NCI-H2171 treated with DMSO at 0.1 percent for 48 hours (cell line): ENCODE results near the gene SSC5D.
A peak's percentile ranks its signal among the peaks of the same experiment; 100 is the strongest.
"Not testable (repeated sequence)": the region's sequence is repeated elsewhere in the genome, so short reads cannot be mapped to it uniquely, and the experiment has no call there.

Source experiments
- DNase-seq: peaks from one replicate; lab custom pipeline; 2025; lab: John Stamatoyannopoulos, UW

SSC5D gene

DNA sequence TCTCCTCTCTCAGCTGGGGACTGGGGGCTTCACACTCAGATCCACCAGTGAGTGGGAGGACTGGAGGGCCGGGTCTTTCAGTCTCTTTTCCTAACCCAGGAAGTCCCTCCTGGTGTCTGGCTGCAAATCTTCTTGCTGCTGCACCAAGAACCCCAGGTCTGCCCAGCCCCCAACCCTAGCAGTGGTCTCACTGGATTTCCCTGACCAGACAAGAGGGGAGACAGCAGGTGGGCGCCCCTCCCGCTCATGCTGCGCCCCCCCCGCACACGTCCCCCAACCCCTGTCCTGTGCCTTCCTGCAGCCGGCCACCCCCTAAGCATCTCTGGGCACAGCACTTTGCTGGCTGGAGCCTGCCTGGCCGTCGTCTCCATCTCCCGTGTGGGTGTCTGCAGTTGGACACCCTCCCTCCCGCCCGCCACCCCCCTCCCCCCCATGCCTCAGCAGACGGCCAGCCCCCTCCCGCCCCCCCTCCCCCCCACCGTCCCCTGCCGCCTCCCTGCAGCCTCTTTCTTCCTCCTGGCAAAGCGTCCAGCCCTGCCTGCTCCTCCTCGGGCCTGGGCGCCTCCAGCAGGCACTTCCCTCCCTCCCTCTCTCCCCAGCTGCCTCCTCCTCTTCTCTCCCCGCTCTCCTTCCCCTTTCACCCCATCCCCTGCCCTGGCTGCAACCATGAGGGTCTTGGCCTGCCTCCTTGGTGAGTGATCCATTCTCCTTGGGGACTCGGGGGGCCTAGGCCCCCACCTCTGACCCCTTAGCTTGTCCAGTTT lies at the start of gene SSC5D:
Gene SSC5D (plus strand): TSS at position 513 of the 764 bp plus-strand sequence. CDS start 154 bp downstream, at position 667.
- DNase-seq = peak; percentile 38

DNA sequence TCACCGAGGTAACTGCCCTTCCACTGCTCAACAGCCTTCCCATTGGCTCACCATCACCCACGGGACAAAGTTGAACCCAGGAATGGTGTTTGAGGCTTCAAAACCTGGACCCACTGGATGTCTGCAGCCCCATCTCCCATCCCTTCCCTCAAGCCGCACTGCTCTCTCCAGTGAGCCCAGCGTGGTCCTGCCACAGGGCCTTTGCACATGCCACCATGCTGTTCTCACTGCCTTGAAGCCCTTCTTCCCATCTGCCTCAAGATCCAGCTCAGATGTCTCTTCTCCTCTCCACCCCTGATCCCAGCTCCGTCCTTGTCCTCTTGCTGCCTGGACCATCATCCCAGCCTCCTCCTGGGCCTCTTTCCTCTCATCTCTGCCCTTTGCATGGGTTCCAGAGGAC lies 49.2 kb upstream of the SSC5D start:
- no peak for DNase-seq

DNA sequence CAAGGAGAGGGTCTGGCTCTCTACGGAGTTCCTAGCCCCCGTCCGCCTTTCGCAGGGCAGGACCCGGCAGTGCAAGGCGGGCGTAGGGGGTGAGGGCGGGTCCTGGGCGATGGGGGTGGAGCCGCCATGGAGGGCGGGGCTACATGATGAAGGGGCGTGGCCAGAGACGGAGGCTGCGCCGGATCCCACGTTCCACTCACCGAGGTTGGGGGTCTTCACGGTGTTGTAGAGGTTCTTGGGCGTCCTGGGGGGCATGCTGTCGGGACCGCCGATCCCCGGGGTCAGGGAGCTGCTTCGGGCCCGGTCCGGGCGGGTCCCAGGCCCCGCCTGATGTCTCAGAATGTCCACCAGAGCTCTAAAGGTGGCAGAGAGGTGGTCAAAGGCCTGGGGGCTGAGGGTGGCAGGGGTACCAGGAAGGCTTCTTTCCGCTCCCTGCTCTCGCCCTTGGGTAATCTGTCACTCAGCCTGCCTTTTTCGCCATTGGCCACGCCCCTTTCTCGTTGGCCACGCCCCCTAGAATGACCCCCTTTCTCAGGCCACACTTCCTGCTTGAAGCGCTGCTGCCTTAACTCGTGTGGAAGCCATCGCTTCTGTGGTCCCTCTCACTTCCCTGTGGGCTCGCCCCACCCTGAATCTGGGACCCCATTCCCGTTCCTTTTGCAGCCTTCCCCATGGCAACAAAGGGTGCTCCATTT lies 47.7 kb upstream of the SSC5D start:
- no peak for DNase-seq

DNA sequence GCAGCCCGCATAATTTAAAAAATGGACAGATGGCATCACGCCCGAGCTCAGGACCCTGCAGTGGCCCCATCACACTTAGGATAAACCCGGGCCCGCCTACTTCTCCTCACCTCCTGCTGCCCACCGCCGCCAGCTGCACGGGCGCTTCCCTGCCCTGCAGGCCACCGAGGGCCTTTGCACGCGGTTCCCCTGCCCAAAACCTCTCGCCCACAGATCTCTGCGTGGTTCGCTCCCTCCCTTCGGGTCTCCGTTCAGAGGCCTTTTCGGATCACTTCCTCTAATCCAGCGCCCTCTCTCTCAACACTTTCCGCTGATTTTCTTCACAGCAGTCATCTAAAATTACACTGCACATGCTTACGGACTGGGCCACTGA lies 46.9 kb upstream of the SSC5D start:
- DNase-seq = no peak

DNA sequence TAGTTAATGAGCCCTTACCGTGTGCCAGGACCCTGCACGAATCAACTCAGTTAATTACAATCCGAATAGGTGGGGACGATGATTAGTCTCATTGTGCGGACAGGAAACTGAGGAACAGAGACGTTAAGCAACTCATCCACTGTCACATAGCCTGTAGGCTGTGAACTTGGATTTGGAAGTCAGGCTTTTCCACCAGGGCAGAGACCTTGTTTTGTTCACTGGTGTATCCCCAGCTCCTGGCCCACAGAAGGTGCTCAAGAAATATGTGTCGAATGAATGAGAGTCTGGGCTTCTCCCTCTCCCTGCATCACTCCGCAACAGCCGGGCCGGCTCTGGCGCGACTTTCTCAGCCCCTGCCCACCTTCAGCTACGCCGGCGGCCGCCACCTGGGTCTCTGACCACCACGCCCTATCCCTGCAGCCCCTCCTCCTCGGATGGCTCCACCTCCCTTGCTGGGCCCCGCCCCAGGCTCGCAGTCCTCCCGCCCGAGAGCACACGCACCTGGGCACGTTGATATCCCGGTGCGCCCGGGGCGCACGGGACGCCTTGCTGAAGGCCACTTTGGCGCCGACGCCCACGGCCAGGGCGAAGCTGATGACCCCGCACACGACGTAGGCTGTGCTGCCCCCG lies 46.4 kb upstream of the SSC5D start:
- peak; percentile 56 for DNase-seq

DNA sequence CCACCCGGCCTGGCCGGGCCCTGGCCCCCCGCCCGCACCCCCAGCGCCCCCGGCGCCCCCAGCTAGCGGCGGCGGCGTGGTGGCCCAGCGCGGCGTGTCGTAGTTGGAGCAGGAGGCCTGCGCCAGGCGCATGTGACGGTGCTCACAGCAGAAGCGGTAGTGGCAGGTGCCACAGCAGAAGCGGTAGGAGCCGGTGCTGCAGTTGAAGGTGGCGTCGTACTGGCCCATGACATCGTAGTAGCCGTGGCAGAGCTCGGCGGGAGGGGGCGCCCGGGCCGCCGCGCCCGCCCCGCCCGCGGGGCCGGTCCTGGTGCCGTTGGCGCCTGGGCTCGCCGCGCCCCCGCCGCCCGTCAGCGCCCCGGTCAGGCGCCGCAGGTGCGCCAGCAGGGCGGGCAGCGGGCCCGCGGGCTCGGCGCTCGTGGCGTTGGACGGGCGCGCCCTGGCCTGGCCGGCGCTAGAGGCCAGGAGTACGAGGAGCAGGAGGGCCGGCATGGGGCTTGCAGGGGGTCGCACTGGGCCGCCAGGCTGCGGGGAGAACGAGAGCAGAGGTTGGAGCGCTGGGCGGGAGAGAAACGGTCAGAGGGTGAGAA lies 45.8 kb upstream of the SSC5D start:
- DNase-seq = peak; percentile 53

DNA sequence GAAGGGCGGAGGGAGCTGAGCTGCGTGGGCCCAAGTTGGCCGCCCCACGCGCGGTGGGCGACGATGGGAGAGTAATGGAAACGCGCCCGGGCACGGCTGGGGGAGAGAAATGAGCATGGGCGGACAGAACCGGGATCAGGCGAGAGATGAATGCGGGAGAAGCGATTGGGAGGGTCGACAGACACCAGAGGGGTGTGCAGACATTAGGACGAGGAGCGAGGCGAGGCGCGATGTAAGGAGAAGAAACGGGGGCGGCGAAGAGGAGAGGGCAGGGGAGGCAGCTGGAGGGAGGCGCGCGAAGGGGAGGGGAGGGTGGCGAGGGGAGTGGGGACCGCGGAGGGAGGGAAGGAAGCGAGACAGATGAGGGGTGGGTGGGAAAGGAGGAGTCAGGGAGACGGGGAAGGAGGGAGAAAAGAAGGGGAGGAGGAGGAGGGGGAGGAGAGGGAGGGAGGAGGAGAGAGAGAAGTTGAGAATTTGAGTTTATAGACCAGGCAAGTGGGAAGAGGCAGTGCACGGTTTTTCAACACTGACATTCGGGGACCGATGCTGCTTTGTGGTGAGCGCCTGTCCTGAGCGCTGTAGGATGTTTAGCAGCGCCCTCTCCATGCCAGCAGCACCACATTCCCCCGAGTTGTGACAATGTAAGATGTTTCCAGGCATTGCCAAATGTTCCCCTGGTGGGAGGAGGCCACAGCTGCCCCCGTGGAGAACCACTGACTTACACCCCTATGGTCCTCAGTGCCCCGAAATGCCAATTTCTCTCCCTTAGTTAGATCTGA lies 45.0 kb upstream of the SSC5D start, which contains the start of gene SHISA7:
Gene SHISA7 (minus strand): TSS at position 256 of the 779 bp plus-strand sequence. CDS start 437 bp downstream, outside the sequence.
- peak; percentile 28 for DNase-seq

DNA sequence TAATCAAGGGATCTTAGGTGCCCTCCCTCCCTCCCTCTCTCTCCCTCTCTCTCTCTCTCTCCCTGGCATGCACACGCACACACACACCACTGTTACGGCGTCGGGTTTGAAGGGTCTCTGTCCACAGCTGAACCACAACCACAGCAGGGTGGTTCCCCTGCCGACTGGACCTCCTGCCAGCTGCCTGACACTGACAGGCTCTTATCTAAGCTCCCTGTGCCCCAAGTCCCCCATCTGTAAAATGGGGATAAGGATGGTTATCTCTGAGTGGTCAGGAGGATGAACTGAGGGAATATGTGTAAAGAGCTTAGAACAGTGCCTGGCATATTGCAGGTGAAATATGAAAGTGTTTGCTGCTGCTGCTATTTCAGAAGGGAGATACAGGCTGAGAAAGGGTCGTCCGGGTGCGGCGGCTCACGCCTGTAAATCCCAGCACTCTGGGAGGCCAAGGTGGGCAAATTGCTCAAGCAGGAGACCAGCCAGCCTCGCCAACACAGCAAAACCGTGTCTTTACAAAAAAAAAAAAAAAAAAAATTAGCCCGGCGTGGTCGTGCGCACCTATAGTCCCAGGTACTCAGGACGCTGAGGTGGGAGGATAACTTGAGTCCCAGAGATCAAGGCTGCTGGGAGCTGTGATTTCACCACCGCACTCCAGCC lies 44.3 kb upstream of the SSC5D start:
- DNase-seq = no peak

DNA sequence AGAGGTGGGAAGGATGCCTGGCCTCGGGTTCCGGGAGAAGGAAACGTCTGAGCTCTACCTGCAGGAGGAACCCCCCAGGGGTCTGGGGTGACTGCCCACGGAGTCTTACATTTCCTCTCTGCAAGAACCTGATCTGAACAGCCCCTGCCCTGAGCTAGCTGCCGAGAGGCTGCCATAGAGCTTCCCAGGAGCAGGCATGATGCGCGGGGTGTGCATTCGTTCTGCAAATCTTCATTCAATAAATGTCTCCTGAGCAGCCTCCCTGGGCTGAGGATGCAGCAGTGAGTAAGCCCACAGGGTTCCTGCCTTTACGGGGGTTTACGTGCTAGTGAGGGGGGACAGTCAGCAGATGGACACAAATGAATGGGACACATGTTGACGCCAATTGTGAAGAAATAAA lies 43.6 kb upstream of the SSC5D start:
- DNase-seq = no peak

DNA sequence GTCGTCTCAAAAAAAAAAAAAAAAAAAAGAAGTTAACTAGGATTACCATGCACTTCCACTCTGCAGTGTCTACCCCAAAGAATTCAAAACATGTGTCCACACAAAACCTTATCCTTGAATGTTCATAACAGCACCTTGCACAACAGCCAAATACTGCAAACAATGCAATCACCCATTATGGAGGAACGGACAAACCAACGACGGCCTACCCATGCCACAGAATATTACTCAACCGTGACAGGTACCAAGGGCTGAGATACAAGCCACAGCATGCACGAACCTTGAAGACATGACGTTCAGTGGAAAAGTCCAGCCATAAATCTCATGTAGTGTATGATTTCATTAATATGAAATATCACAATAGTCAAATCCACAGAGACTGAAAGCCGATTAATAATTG lies 42.2 kb upstream of the SSC5D start:
- DNase-seq = no peak

DNA sequence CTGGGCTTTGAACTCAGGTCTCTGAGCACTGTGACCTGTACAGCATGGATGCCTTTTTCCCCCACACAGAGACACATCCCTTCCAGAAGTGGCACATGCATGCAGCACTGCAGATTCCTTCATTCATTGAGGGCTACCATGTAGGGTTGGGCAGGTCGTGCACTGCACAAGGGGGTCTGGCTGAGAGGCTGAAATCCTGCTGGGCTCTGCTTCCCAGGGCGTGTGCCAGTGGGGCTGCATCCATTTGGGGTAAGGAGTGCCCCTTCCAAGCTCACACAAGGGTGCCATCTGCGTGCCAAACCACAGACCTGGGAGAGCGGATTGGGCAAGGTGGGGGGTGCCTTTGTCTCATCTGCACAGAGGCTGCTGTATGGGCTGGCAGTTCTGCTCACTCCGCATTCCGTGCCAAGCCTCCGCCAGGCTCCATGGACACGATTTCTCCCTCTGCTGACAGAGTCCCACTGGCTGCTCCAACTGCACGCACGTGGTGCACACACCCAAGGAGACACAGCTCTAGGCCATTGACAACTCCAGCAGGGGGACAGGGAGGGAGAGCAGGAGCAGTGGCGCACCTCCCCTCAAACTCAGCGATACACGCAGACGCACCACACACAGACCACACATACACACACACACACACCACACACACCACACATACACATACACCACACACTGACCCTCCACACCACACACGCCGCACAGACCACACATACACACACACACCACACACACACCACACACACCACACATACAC lies 40.6 kb upstream of the SSC5D start:
- peak; percentile 80 for DNase-seq

DNA sequence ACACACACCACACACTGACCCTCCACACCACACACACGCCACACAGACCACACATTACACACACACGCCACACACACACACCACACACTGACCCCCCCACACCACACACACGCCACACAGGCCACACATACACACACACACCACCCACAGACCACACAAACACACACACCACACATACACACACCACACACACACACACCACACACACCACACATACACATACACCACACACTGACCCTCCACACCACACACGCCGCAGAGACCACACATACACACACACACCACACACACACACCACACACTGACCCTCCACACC lies 40.1 kb upstream of the SSC5D start:
- DNase-seq = not testable (repeated sequence)

DNA sequence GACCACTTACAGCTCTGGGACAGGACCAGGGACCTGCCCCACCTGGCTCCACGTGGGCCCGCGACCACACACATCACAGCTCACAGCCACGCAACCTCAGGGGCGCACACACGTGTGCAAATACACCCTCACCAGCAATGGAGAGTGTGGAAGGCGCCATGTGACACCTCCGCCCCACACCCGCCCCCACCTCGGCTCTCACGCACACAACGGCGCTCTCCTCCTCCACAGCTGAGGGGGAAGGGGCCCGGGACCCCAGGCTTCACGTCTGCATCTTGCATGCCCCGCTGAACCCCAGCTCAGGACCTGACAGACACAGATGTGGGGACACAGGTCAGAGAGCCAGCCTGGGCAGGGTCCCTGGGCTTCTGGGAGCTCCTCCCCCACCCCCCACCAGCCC lies 38.8 kb upstream of the SSC5D start:
- DNase-seq = no peak

DNA sequence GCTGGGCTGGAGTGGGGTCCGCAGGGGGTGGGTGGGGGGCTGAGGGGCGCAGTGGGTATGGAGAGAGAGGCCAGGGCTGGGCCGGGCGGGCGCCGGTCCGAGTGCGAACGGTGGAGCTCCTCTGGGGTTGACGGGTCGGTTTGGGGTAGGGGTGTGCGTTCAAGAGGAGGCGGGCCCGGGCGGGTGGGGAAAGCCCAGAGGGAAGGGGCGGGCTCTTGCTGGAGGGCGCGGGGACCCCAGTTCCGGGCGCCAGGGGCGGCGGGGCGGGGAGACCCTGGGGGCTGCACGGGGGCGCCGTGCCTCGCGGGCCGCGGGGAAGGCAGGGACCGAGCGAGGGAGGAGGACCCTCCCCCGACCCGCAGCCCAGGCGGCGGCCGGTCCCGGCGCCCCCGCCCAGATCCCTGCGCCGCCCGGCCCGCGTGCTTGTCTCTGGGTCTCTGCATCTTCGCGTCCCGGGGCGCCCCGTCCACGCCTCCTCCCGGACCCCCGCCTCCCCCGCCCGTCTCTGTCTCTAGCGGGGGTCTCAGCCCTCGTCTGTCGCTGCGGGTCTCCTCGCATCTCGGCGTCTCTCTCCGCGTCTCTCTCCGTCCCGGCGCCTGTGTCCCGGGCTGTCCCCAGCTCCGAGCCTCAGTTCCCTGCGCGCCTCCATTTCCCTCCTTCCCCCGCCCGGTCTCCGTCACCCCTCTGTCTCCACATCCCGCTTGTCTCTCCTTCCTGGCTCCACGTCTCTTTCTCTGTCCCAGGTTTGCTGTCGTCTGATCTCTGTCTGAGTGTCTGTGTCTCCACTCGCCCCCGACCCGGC lies 36.9 kb upstream of the SSC5D start:
- peak; percentile 30 for DNase-seq

DNA sequence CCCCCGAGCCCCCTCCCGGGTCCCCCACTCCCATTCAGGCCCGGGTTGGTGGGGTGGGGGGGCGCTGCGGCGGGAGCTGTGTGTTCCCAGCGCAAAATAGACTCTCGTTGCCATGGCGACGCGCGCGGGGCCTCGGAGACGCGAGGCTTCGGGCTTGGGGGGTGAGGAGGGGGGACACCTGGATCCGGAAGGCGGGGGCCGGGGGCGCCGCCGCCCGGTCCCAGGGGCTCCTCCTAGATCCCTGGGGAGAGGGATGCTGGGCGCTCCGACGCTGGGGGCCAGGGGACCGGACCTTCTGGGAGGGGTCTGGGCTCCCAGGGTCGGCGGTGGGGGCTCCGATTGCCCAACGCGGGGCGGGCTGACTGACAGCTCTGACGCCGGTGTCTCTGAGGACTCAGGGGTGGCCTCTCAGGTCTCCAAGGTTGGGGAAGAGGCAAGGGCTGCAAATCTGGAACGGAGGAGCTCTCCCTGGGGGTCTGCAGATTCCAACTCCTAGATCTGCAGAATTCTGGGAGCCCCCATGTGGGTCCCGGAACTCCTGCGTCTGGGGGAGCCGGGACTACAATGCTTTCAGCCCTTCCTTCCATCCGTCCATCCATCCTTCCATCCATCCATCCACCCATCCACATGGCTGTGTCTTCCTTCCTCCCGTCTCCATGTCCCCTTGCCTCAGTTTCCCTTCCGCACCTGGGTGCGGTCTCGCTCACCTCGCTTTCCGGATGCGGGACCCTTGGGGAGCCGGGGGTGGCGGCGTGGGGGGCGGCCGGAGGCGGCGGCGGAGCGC lies 36.1 kb upstream of the SSC5D start:
- no peak for DNase-seq

DNA sequence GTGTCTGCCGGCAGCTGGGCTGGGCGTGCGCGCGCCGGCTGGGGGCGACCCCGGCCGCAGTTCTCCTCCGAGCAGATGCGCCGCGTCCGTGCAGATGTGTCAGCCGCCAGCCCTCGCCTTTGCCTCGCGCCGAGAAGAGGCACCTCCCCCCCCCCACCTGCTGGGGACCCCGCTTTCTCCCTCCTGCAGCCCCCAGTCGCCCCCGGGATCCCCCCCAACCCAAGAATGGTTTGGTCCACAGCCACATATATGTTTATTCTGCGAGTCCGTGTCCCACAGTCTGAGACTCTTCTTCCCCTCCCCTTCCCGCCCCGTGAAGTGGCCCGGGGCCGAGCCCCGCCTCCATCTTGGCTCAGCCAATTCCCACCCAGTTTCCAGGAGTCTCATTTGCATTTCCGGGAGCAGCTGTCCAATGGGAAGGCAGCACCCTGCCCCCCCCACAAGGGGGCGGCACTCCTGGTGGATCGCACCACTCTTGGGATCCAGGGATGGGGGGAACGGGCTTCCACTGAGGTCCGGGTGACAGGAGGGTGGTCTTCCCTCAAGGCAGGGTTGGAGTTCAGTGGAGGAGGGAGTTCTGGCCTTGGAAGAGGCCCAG lies 35.4 kb upstream of the SSC5D start:
- peak; percentile 82 for DNase-seq

DNA sequence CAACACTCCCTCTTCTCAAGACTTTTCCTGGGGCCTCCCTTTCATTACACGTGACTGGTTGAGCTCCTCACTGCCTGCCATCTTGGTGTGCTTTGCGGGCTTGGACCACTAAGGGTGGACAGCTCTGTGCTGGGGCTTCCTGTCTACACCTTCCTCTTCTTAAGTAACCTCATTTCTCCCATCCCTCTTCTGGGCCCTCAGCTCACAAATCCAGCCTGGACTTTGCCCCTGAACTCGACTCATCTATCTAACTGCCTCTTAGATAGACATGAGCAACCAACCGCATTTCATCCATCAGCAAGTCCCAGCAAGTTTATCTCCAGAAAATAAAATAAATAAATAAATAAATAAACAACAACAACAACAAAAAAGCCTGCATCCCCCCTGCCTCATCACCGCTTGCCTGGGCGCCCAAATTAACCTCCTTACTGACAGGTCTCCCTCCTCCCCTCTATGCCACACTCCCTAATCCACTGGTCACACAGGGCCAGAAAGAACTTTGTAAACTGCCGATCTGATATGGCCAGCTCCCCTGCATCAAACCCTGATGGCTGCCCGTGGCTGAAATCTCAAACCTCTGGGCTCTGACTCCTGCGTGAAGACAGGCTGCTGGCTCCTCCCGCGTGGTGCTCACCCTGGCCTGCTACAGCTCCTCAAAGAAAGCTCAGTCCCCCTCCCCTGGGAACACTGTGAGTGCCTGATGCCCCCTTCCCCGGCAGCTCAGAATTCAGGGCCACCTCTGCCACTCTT lies 34.5 kb upstream of the SSC5D start:
- DNase-seq = no peak

DNA sequence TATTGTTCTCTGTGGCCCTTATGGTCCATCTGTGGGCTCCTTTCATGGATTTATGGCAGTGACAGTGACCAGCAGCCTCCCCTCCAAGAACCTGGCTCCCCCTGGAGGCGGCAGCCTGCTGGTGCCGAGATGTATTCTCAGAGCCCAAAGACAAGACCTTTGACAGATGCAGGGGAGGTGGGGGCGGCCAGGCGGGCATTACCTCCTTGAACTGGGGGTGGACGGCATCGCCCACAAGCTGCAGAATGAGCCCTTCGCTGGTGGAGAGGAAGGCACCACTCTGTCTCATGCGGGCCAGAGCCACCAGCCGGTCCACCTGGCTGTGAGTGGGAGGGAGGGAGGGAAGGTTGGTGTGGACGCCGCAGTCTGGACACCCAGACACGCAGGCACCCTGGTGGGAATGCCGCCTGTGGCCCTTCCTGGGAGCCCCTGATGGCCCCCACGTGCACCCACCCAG lies 33.4 kb upstream of the SSC5D start:
- no peak for DNase-seq
